NCI-H2227 (cell line): ENCODE measurements around the gene OR51B2.
"Not testable (repeated sequence)": the region's sequence is repeated elsewhere in the genome, so short reads cannot be mapped to it uniquely, and the experiment has no call there.

Experiments used
- DNase-seq: peaks from one replicate; lab custom pipeline; 2025; ENCODE audit not compliant: unreplicated experiment; lab: John Stamatoyannopoulos, UW

The OR51B2 gene

DNA sequence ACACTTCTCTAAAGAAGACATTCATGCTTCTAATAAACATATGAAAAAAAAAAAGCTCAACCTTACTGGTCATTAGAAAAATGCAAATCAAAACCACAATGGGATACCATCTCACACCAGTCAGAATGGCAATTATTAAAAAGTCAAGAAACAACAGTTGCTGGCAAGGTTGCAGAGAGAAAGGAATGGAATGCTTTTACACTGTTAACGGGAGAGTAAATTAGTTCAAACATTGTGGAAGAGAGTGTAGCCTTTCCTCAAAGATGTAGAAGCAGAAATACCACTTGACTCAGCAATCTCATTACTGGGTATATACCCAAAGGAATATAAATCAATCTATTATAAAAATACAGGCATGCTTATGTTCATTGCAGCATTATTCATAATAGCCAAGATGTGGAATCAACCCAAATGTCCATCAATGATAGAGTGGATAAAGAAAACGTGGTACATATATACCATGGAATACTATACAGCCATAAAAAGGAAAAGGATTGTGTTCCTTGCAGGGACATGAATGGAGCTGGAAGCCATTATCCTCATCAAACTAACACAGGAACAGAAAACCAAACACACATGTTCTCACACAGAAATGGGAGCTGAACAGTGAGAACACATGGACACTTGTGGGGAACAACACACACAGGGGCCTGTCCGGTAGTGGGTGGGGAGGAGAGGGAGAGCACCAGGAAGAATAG is 10.6 kb downstream of the OR51B2 start:
- DNase-seq, result not testable (repeated sequence)

DNA sequence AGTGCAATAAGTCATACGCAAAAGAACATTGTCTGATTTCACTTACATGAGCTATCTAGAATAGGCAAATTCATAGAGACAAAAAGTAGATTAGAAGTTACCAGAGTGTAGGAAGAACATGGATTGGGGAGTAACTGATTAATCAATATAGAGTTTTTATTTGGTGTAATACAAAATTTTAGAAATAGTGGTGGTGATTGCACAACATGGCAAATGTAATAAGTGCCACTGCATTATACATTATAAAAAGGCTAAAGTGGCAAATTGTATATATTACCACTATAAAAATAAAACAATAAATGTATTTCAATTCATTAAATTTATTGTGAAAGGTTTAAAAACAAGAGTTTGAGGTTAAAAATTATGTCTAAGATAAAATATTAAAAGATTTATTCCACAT is 13.7 kb downstream of the OR51B2 start:
- no peak for DNase-seq

DNA sequence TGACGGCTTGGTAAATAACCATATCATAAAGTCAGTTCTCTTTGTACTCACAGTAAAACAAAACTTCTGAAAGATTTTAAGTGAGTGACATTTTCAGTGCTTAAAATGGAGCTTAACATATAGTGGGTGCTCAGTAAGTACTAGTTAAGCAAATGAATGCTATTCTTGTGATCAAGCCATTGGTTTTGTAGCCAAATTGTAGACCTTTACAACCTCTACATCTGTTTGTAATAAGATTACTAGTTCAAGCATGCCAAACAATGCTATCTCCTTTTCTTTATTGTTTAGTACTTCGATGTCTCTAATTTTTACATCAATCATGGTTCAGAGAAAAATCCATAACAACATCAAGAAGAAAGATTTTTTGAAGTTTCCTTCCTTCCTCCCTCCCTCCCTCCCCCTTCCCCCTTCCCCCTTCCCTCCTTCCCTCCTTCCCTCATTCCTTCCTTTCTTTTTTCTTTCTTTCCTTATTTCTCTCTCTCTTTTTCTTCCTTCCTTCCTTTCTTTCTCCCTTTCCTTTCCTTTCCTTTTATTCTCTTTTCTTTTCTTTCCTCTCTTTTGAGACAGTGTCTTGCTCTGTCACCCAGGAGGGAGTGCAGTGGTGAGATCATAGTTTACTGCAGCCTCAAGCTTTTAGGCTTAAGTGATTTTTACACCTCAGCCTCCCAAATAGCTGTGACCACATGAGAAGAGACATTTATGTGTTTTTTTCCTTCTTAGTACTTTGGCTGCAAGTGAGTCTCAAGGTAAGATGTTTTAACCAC is 16.7 kb downstream of the OR51B2 start:
- no peak for DNase-seq

DNA sequence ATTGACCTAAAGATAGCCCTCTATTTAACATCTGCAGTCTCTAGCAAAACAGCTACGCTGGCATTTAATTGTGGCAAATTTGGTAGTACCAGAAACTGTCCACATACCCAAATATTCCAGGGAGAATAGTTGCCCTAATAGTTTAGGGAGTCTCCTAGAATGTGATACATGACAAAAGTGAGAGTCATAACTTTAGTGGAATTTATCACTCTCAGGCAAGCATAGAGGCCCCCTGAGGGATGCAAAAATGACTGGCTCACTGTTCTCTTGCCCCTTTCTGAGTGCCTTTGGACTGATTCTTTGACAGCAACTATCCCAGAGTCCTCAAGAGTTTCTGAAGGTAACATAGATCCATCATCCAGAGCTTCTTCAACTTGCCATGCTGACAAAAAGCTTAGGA is 20.1 kb downstream of the OR51B2 start:
- no peak for DNase-seq

DNA sequence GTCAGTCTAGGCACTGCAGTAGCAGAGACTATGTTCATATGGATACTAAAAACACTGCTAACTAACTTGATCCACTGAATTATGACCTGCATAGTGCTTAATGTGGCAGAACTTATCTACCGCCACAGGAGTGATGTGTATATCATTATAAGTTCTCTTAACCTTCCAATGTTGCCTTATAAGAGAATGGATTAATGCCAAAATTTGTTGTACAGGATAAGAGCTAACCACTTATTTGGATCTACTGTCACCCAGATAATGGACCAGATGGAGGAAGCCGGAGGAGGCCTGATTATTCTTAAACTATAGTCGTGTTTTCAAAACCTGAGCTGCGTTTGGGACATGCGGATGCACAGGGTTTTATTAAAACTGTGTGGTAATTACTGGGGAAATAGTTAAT is 20.5 kb downstream of the OR51B2 start:
- no peak for DNase-seq

DNA sequence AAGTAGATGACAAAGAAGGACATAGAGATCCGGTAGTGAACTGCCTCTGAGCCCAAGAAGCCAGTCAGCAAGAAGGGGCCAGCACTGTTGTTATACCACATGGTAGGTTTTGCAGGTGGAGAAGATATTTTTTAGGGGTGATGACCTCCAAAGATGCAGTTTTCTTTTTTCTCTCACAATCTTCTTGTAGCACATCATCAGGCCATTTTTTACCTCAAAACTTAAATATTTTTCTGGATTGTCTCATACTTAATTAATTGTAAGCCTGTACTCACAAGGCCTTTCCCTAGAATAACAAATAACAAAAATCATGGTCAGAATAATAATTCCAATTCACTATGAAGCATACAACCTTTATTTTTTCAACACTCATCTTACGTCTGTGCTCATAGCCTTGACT is 22.3 kb downstream of the OR51B2 start, which contains the start of gene OR51B4:
Gene OR51B4, minus strand, starts transcription at position 101 of the 400 bp plus-strand sequence. Its CDS starts 0 bp downstream, at position 101.
- no peak for DNase-seq

DNA sequence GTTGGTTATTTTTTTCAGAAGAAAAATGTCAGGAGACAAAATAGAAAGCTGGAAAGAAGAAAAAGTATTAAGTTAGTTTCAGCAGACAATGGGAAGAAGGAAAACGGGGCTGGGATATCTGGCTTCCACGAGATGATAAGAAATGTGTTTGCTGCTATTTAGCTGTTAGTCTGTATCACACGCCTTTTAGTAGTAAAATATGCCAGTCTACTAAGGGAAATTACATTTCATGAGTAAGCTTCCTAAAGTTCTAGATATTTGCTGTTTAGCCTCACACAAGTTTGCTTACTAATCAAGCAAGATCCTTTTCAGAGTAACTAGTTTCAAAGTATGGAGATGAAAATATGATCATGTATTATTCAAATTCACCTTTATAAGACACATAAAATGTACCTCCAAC is 23.8 kb downstream of the OR51B2 start:
- DNase-seq, result no peak

DNA sequence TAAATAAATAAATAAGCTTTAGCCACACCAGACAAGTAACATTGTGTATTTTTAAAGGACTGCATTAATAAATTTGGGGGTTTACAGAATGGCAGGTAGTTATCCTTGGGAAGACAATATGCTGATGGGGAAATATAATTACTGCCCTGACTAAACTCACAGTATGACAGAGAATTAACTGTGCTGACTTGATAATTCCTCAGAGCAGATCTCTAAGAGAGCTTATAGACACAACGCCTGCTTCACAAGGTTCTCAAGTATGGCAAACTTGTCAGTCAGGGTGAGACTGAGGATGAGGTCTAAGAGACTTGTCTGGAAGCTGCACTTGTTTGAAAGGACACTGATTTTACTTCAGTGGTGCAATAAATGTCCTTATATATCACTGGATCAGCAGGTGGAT is 25.6 kb downstream of the OR51B2 start:
- DNase-seq, result no peak

DNA sequence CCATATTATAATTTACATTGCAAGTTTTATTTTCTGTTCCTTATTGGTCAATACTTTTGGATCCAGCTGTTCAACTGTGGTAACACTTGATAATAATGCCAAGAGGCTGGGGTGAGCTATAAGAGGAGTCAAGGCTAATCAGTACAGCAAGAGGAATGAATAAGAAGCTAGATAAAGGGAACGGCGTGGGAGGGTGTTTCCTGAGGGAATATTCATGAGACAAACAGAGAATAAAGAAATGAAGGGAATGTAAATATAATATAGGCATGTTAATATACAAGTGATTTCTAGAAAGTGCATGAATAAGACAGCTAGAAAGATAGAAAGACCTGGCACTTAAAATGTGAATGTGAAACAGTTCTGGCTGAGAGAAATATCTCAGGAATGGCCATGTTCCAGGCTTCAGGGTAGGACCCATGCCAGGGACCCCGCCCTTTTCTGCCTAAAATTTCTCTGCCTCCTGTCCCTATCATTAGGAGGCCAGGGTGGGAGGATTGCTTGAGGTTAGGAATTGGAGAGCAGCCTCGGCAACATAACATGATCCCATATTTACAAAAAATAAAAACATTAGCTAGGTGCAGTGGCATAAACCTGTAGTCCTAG is 26.3 kb downstream of the OR51B2 start:
- DNase-seq, result no peak

DNA sequence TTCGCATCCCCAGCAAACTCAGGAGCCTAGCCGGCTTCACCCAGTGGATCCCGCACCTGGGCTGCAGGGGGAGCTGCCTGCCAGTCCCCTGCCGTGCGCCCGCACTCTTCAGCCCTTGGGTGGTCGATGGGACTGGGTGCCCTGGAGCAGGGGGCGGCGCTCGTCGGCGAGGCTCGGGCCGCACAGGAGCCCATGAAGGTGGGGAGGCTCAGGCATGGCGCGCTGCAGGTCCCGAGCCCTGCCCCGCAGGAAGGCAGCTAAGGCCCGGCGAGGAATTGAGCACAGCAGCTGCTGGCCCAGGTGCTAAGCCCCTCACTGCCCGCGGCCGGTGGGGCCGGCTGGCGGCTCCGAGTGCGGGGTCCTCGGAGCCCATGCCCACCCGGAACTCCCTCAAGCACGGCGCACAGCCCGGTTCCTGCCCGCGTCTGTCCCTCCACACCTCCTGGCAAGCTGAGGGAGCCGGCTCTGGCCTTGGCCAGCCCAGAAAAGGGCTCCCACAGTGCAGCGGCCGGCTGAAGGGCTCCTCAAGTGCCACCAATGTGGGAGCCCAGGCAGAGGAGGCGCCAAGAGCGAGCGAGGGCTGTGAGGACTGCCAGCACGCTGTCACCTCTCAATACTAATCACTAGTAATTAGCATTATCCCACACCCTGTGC is 29.6 kb downstream of the OR51B2 start:
- not testable (repeated sequence) for DNase-seq

DNA sequence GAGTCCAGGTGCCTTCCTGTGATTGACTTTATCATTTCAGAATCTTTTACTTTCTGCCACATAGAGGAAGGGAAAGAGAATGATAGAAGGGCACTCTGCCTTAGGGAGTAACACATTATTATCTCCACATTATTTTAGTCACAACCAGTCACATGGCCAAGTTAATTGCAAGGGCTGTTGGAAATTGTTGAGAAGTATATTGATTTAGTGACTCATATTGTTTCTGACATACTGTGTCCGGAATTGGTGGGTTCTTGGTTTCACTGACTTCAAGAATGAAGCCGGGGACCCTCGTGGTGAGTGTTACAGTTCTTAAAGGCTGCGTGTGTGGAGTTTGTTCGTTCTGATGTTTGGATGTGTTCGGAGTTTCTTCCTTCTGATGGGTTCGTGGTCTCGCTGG is 31.1 kb downstream of the OR51B2 start:
- DNase-seq, result no peak

DNA sequence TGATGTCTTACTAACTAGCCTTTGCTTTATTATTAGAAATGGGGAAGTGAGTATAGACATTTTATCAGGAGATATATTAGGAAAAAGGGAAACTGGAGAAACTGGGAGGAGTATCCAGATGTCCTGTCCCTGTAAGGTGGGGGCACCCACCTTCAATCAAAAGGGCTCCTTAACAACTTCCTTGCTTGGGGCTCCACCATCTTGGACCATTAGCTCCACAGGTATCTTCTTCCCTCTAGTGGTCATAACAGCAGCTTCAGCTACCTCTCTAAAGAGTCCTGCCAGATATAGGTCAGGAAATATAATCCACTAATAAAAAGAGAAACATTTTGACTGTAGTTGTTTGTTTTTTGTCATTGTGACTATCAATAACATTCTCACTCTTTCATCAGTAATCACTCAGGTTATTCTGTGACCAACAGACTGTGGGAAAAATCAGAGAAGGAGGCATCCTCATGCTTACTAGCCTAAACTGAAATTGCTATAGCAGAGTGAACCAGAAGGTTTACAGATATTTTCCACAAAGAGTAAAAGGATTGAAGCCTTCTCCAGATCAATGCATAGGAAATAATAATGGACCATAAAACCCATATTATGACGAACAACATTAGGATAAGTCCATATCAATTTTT is 32.8 kb downstream of the OR51B2 start:
- no peak for DNase-seq

DNA sequence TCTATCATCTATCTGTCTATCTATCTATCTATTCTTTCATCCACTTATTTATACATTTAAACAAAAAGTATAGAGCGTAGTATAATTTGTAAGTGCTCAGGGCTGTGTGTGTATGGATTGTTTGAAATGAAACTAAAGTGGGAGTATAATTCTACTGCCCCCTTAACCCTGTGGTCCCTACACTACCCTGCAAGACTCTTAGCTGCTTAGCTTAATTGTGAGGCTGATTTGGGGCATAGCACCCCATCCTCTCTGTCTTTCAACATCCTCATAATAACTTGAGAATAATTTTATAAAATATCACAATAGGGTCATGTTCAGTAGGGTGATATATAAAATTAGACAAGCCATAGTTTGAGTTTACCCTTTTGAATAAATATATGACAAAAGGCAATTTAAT is 34.0 kb downstream of the OR51B2 start:
- DNase-seq, result no peak

DNA sequence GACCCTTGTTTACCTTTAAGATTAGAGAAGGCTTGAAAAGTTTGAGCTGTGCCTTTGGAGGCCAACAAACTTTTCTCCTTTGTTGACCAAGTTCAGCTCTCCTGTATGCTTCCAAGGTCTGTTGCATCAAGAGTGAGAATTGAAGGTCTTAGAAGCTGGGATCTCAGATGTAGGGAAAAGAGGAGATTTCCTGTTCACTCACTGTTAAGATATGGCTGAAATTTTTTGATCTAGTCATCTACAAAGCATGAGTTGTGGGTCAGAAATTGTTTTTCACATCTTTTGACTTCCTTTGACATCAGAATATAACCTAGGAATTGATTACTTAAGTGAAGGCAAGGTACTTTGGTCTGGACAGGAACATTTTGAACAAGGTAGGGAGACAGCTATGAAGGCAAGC is 34.4 kb downstream of the OR51B2 start:
- no peak for DNase-seq

DNA sequence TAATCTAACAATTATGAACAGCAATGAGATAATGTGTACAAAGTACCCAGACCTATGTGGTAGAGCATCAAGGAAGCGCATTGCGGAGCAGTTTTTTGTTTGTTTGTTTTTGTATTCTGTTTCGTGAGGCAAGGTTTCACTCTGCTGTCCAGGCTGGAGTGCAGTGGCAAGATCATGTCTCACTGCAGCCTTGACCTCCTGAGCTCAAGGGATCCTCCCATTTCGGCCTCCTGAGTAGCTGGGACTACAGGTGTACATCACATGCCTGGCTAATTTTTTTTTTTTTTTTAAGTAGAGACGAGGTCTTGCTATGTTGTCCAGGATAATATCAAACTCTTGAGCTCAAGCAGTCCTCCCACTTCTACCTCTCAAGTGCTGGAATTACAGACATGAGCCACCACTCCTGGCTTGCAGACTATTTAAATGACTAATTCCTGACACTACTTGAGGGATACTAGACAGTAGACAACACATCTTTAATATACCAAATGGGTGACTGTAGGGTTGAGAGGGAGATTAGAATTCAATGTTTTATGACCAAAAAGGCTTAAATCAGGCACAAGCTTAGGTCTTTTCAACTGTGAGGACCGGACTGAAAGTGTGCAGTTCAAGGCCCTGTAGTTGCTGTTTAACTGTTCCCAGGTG is 35.1 kb downstream of the OR51B2 start:
- DNase-seq, result no peak

DNA sequence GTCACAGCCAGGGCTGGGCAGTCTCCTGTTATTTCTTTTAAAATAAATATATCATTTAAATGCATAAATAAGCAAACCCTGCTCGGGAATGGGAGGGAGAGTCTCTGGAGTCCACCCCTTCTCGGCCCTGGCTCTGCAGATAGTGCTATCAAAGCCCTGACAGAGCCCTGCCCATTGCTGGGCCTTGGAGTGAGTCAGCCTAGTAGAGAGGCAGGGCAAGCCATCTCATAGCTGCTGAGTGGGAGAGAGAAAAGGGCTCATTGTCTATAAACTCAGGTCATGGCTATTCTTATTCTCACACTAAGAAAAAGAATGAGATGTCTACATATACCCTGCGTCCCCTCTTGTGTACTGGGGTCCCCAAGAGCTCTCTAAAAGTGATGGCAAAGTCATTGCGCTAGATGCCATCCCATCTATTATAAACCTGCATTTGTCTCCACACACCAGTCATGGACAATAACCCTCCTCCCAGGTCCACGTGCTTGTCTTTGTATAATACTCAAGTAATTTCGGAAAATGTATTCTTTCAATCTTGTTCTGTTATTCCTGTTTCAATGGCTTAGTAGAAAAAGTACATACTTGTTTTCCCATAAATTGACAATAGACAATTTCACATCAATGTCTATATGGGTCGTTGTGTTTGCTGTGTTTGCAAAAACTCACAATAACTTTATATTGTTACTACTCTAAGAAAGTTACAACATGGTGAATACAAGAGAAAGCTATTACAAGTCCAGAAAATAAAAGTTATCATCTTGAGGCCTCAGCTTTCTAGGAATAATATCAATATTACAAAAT is 35.8 kb downstream of the OR51B2 start:
- DNase-seq, result no peak

DNA sequence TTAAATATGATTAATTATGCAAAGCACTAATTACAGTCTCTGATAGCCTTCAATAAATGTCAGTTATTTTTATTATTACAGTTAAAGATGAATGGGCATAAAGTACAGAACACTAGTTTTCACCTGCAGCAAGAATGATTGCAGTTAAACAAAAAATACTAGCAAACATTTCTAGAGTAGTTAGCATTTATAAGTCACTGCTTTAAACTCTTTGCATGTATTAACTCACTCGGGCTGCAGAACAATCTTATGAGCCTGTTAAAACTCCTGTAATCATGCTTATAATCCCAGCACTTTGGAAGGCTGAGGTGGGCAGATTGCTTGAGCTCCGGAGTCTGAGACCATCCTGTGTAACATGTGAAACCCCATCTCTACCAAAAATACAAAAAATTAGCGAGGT is 37.2 kb downstream of the OR51B2 start:
- no peak for DNase-seq

DNA sequence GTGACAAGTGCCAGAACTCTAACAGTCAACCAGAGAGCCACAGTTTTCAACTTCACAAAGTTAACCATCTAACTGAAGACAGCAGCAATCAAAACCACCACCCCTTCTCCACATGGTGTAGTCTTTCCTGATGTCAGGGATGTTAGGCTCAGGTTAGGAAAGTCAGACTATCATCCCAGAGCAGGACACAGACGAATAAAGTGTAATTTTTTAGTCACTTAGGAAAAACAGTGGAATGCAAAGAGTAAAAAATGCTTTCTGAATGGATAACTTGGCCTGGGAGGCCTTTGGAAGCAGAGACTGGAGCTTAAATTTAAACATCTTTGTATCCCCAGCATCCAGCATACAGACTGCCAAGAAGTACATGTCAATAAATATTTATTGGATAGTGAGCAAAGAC is 37.7 kb downstream of the OR51B2 start:
- DNase-seq, result no peak

DNA sequence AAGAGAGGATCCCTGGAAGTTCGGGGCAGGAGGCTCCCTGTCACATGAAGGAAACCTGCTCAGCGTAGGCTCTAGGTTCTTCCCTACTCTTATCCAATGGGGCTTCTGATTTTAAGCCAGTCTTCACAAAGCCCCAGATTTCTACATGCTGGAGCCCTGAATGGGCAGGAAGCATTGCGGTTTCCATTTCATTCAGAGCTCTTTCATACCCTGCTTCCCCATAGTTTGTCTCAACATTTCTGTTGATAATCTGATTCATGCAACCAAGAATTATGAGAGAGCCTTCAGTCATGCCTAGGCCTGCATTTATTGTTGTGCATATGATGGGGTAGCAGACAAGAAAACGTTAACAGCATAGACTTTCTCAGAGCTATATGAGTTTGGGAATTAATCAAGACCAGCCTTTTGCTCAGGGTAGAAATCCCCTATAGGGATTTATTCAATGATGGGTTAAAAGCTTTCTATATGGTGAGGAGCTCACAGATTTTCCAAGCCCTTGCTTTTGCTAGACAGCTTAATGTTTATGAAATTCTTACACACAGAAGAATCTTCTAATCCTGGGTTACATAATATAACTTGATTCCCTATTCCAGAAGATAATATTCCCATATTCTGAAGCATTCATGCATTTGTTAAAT is 38.3 kb downstream of the OR51B2 start:
- DNase-seq, result no peak
